C4-2B (cell line): ENCODE data around the gene GRIK4.

ENCODE experiments used
- CTCF ChIP-seq: fragments of 450-650 bp; conservative IDR thresholded peaks from 2 replicates; pipeline ENCODE4 v1.5.1; 2017; ENCODE audit warnings: mild to moderate bottlenecking
- ZFX ChIP-seq: fragments of 450-650 bp; IDR thresholded peaks from 2 replicates; pipeline ENCODE4 v1.6.1; 2017

- TF ChIP-seq CTCF (no peak), ZFX (no peak)
Measured at GRCh38 chr11:120521176-120521575, 9.6 kb downstream of the GRIK4 start.
